ENCODE measurements around the gene SRL.

DNA sequence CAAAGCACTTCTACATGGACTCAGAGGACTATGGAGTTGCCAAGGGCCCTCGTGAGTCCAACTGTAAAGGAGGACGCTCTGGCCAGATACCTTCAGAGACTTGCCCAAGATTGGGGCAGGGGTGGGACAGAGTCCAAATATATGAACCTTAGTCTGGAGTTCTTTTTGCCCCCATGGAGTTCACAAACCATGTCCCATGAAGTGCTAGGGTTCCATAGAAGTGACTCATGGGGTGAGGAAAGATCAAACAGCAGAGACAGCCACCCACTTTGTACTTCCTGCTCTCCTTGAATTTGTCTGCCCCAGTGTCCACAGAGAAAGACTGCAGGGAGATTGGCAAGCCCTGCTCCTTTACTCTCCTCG lies 29.0 kb downstream of the SRL start:
- TF ChIP-seq GATA3 (IDR thresholded peaks at IDR 0.05; ENCODE audit: low read depth, low read length) (no peak), GATA2 (IDR thresholded peaks at IDR 0.05; ENCODE audit: low read depth, low read length) (no peak)

Measured in SH-SY5Y (cell line).